ENCODE results near the gene SEPTIN3. TPM values are rescaled to one million over a fixed set of nuclear protein-coding genes. Genes with fewer than 3 reads are reported as not detected.

Gene SEPTIN3
- total RNA-seq, 4 donors from 2014 or later, result 24.3 to 37.9 (median 32.8) TPM

- no peak overlapping the region for H3K4me3 ChIP-seq
- TF ChIP-seq EP300 (IDR thresholded peaks at IDR 0.05), result no peak
- TF ChIP-seq, protein P1, sequence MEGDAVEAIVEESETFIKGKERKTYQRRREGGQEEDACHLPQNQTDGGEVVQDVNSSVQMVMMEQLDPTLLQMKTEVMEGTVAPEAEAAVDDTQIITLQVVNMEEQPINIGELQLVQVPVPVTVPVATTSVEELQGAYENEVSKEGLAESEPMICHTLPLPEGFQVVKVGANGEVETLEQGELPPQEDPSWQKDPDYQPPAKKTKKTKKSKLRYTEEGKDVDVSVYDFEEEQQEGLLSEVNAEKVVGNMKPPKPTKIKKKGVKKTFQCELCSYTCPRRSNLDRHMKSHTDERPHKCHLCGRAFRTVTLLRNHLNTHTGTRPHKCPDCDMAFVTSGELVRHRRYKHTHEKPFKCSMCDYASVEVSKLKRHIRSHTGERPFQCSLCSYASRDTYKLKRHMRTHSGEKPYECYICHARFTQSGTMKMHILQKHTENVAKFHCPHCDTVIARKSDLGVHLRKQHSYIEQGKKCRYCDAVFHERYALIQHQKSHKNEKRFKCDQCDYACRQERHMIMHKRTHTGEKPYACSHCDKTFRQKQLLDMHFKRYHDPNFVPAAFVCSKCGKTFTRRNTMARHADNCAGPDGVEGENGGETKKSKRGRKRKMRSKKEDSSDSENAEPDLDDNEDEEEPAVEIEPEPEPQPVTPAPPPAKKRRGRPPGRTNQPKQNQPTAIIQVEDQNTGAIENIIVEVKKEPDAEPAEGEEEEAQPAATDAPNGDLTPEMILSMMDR (IDR thresholded peaks at IDR 0.05), result no peak
- TF ChIP-seq POLR2A (IDR thresholded peaks at IDR 0.05), result no peak
- no peak for DNase-seq (ENCODE audit: low spot score in 2 of 2)
- H3K27ac ChIP-seq, result no peak overlapping the region
- H3K9me3 ChIP-seq, result peaks cover 0 to 40% (median 0%) of the 10 kb centered on the region in 4 donors
- H3K27me3 ChIP-seq, result no peaks in the 10 kb centered on the region
- peaks cover 0 to 12% (median 0%) of the 10 kb centered on the region in 3 donors for H3K36me3 ChIP-seq
- 90 to 97% methylated on average over 11 to 12 of the region's 12 CpGs for WGBS, 2 donors
- peaks cover 0 to 12% (median 4%) of the 10 kb centered on the region in 4 donors for H3K4me1 ChIP-seq
Observed at GRCh38 chr22:42001706-42002105, 32.5 kb downstream of the SEPTIN3 start.

GRCh38 chr22:42007922-42008321 lies 38.7 kb downstream of the SEPTIN3 start:
- TF ChIP-seq, protein P1 (IDR thresholded peaks at IDR 0.05), result no peak
- no peak for TF ChIP-seq EP300 (IDR thresholded peaks at IDR 0.05)
- no peak for TF ChIP-seq POLR2A (IDR thresholded peaks at IDR 0.05)
- DNase-seq (ENCODE audit: low spot score in 2 of 2), result no peak
- Histone ChIP-seq H3K27ac (no peak overlapping the region), H3K9me3 (peaks cover 0 to 66% (median 8%) of the 10 kb centered on the region in 4 donors), H3K27me3 (no peaks in the 10 kb centered on the region), H3K4me3 (no peak overlapping the region), H3K36me3 (no peaks in the 10 kb centered on the region), H3K4me1 (no peaks in the 10 kb centered on the region)
- 68 to 70% methylated on average over 4 of the region's 4 CpGs for WGBS, 2 donors

GRCh38 chr22:42010778-42011177 lies 41.5 kb downstream of the SEPTIN3 start:
- Histone ChIP-seq H3K4me1 (no peaks in the 10 kb centered on the region), H3K27me3 (no peaks in the 10 kb centered on the region), H3K9me3 (peaks cover 0 to 58% (median 8%) of the 10 kb centered on the region in 4 donors), H3K27ac (no peak overlapping the region), H3K4me3 (no peak overlapping the region), H3K36me3 (no peaks in the 10 kb centered on the region)
- DNase-seq (ENCODE audit: low spot score in 2 of 2), result no peak
- TF ChIP-seq EP300 (IDR thresholded peaks at IDR 0.05), result no peak
- TF ChIP-seq POLR2A (IDR thresholded peaks at IDR 0.05), result no peak
- TF ChIP-seq, protein P1 (IDR thresholded peaks at IDR 0.05), result no peak
- 78 to 89% methylated on average over 7 of the region's 7 CpGs for WGBS, 2 donors

- H3K27me3 ChIP-seq, result no peaks in the 10 kb centered on the region
- no peak for DNase-seq (ENCODE audit: low spot score in 2 of 2)
- H3K36me3 ChIP-seq, result no peaks in the 10 kb centered on the region
- no peak overlapping the region for H3K27ac ChIP-seq
- peaks cover 0 to 48% (median 8%) of the 10 kb centered on the region in 4 donors for H3K9me3 ChIP-seq
- TF ChIP-seq POLR2A (IDR thresholded peaks at IDR 0.05), result no peak
- H3K4me3 ChIP-seq, result no peak overlapping the region
- no peaks in the 10 kb centered on the region for H3K4me1 ChIP-seq
- WGBS, 2 donors, result 66 to 77% methylated on average over 4 of the region's 4 CpGs
Observed at GRCh38 chr22:42013385-42013784, 44.1 kb downstream of the SEPTIN3 start.

DNA sequence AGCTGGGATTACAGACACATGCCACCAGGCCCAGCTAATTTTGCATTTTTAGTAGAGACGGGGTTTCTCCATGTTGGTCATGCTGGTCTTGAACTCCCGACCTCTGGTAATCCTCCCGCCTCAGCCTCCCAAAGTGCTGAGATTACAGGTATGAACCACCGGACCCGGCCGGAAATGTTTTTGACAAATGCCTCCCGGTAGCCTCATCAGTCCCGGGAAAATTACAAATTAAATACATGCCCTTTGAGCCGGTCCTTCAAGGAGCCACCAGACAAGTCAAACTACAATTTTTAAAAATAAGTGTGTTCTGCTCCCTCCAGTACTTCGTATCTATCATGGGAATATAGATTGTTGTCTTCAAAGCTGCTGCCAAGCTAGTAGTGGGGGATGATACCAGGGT lies 46.9 kb downstream of the SEPTIN3 start:
- Histone ChIP-seq H3K9me3 (peaks cover 0 to 24% (median 1%) of the 10 kb centered on the region in 4 donors), H3K4me3 (no peak overlapping the region), H3K27ac (no peak overlapping the region), H3K27me3 (no peaks in the 10 kb centered on the region), H3K36me3 (no peaks in the 10 kb centered on the region), H3K4me1 (no peaks in the 10 kb centered on the region)
- DNase-seq (ENCODE audit: low spot score in 2 of 2), result no peak
- WGBS, 2 donors, result 74 to 77% methylated on average over 10 of the region's 10 CpGs
- no peak for TF ChIP-seq POLR2A (IDR thresholded peaks at IDR 0.05)
- TF ChIP-seq, protein P1 (IDR thresholded peaks at IDR 0.05), result no peak
- no peak for TF ChIP-seq EP300 (IDR thresholded peaks at IDR 0.05)

GRCh38 chr22:42018224-42018623 lies 49.0 kb downstream of the SEPTIN3 start:
- TF ChIP-seq, protein P1 (IDR thresholded peaks at IDR 0.05), result no peak
- no peak for TF ChIP-seq EP300 (IDR thresholded peaks at IDR 0.05)
- TF ChIP-seq POLR2A (IDR thresholded peaks at IDR 0.05), result no peak
- WGBS, 2 donors, result 64 to 77% methylated on average over 1 of the region's 1 CpG
- H3K4me3 ChIP-seq, result no peak overlapping the region
- no peaks in the 10 kb centered on the region for H3K4me1 ChIP-seq
- no peaks in the 10 kb centered on the region for H3K36me3 ChIP-seq
- H3K9me3 ChIP-seq, result peaks cover 0 to 7% (median 0%) of the 10 kb centered on the region in 4 donors
- DNase-seq (ENCODE audit: low spot score in 2 of 2), result no peak
- H3K27me3 ChIP-seq, result no peaks in the 10 kb centered on the region
- no peak overlapping the region for H3K27ac ChIP-seq

Data from tibial nerve (tissue), 4 donors.